GM19193 (cell line): ENCODE data around the gene MXI1.

Experiments
- POLR2A ChIP-seq: IDR thresholded peaks from 4 replicates; pipeline ENCODE4 v1.6.1; 2011; ENCODE audit not compliant: insufficient read depth, insufficient read length; ENCODE audit errors: extremely low read depth

The MXI1 gene

DNA sequence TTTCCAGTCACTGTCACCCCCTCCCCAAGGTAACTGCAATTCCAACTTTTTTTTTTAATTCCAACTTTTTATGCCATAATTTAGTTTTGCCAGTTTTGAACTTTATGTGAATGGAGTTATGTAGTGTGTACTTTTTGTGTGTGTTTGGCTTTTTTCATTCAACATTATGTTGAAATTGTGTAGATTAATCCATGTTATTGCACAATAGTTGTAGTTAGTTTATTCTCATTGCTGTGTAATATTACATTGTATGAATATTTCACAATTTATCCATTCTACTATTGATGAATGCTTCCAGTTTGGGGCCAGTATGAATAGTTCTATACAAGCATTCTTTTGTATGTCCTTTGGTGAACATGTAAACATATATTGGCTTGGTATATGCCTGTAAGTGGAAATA is 32.5 kb downstream of the MXI1 start:
- no peak for TF ChIP-seq POLR2A

DNA sequence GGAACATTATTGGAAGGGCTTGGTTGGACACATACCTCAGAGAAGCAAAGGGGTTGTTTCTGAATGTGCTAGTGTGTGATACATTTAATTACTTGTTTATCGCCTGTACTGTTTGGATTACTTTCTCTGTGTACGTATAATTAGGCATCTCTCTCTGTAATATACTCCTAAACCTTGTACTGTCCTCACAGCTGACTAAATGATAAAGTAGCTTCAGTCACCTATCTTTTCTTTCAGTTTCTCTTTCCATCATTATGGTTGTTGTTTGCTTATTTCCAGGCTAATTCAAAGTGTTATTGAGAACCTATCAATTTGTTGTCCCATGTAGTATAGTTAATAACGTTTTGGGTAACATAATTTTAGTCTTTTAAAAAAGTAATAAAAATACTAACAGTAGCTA is 34.0 kb downstream of the MXI1 start:
- TF ChIP-seq POLR2A, result no peak

DNA sequence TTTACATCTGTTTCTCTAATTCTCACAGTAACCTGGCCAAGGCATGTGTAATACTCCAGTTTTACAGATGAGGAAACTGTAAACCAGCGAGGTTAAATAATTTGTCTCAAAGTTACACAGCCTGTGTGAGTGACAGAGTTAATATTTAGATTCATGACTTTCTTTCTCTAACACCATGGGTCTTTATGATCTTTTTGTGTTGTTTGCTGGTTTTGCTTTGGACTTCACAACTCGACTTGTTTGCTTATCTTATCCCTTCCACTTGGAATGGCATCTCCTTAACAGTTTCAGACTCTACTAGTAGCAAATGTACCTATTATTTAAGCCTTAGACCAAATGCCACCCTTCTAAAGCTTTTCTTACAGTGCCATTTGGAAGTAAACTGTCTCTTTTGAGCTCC is 34.4 kb downstream of the MXI1 start:
- no peak for TF ChIP-seq POLR2A

DNA sequence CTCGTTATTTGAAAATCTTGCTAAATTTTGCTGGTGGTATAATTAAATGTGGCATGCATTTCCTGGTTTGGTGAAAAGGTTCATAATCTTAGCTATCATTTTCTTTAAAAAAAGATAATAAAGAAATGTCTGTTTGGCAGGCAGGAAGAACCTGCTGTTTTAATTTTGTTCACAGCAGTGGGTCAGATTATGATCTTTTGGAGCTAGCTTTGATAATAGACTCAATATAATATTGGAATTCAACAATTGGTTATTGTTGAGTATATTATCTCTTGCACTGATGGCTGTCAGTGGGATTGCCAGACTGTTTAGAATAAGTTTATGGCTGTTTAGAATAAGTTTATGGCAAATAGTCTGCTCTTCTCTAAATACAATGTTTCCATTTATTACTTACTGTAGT is 35.1 kb downstream of the MXI1 start:
- no peak for TF ChIP-seq POLR2A

DNA sequence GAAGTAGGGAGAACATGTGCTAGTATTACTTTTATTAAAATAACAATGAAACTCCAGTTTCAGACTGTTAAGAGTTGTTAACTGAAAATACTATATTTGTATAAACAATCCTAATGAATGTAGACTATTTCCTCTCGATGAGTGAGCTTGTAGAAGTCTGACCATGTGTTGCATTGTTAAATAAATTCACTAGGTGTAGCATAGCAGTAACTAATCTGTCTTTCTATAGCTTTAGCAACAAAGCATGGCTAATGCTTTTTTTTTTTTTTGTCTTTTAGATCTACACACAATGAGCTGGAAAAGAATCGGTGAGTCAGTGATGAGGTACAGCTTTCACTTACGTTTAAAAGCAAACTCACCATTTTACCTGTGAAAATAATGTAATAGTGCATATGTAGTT is 37.1 kb downstream of the MXI1 start:
- no peak for TF ChIP-seq POLR2A

DNA sequence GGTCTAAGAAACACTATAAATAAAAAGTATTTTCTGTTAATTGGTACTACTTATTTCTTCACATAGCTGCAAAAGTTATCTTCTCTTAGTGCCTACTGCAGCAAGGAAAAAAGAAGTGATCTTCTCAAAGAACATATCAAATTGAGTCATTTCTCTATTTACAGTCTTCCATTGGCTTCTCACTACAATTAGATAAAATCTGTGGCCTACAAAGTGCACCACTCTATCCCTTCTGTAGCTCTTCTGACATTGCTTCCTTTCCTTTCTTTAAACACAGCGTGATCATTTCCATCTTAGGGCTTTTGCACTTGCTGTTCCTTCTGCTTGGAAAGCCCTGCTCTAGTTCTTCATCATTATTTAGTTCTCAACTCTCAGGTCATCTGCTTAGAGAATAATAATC is 44.7 kb downstream of the MXI1 start:
- TF ChIP-seq POLR2A, result no peak

DNA sequence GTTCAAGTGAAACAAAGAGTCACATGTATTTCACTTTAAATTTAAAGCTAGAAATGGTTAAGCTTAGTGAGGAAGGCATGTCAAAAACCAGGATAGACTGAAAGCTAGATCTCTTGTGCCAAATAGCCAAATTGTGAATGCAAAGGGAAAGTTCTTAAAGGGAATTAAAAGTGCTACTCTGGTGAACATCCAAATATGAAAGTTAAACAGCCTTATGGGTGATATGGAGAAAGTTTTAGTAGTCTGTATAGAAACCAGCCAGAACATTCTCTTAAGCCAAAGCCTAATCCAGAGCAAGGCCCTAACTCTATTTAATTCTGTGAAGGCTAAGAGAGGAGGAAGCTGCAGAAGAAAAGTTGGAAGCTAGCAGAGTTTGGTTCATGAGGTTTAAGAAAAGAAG is 47.1 kb downstream of the MXI1 start:
- no peak for TF ChIP-seq POLR2A

DNA sequence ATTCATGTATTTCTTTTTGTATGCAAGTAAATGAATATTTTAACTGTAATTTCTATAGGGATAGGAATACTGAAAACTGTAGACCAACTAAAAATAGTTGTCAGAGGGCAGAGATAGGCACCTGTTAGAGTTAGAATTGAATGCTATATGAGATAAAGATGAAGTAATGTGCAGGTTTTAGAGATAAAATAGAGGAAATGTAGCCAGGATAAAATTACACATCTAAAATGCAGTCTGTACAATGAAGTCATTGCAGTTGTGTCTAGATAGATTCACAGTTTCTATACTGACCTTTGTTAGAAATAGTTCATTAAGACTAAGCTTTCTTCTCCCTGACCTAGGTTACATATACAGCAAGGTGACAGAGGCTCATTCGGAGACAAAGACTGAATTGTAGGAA is 51.1 kb downstream of the MXI1 start:
- no peak for TF ChIP-seq POLR2A

DNA sequence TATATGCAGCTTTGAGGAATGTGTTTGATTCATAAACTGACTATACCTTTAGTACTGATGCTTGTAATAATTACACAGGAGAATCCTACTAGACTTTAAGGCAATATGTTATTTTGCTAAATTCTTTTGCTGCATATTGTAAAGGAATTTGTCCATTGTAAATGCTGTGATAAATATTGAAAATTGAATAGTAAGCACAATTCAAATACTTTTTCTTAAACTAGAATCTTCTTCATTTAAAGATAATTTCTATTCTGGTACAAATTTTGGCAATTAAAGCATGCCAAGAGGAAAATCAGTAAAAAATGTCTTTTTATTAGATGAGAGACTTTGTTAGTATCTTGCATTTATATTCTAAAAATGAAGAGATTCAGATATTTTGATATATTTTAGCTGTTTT is 51.9 kb downstream of the MXI1 start:
- no peak for TF ChIP-seq POLR2A

DNA sequence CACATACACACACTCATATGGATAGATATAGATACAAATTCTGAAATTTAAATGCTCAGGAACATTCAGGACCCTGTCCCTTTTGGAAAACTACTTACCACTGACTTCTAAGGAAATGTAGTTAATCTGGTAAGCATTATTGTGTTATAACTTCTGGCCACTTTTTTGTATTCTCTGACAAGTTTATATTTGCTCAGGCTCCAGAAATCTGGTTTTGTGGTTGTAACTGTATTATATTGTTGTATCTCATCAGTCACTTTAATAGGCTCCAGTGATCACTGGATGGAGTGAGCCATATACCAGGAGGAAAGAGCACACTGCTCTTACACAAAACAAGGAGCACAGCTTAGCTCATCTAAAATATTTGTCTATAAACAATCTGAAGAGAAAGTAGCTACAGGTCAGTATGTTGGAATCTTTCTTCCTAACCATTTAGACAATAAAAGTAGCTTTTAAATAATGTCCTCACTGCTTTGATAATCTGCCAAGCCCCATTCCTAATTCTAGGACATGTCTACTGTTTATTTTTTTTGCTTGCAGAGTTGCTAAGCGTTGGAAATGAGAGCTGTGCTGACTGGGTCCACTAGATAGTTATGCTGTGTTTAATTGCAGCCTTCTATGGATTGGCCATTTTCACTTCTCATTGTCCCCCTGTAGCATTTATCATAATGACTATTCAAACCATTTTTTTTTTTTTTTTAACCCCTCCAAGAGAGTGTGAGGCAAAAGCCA is 53.5 kb downstream of the MXI1 start:
- no peak for TF ChIP-seq POLR2A

DNA sequence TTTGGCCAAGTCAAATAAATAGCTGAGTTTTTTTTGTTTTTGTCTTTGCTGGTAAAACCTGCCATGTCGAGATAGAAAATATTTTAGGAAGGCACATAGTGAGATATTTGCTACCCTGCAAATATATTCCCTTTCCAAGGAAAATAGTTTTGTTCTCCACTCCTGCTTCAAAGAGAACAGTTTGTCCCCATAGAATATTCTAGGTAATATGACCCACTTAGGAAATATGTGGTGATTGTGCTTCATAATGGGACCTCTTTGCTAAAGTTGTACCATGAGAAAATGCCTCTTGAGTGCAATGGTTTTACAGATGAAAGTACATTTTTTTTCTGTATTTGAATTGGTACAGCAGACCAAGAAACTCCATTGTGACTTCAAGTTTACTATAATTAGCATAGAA is 55.8 kb downstream of the MXI1 start:
- TF ChIP-seq POLR2A, result no peak

DNA sequence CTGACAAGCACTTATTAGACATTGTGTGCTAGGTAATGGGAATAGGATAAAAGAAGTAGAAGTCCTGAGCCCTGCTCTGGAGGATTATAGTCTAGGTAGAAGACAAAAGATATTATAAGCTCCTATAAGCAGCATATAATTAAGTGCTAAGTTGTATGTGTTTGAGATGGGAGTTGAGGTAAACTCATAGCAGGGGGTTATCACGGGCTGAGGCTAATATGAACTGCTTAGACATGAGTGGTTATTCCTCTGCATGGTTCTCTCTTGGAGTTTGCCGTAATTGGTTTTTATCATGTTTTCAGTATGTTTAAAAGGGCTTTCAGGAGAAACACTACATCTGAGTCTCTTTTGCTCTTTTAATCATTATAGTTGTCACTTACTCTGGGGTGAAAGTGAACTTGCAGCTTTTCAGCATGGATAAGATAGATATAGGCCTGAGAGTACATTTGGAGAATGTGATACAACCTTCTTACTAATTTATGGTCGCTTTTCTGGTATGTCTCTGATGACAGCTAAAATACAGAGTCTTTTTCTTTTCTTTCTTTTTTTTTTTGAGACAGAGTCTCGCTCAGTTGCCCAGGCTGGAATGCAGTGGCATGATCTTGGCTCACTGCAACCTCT is 58.3 kb downstream of the MXI1 start:
- no peak for TF ChIP-seq POLR2A

DNA sequence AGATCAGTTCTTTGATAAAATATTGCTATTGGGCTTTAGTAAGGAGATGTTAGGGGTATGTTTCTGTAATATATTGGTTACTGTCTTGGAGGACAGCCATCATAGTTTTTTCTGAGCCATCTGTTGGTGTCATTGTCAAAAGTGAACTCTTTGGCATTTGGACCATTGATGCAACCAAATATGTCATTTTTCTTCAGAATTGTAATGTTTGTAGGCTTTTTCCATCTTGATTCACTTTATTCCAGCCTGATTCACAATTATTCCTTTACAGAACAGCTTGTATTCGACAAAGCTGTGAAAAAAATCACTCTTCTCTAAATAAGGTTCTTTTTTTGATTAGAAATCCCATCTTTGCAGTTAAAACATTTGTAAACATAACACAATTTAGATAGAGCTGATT is 59.9 kb downstream of the MXI1 start:
- TF ChIP-seq POLR2A, result no peak

DNA sequence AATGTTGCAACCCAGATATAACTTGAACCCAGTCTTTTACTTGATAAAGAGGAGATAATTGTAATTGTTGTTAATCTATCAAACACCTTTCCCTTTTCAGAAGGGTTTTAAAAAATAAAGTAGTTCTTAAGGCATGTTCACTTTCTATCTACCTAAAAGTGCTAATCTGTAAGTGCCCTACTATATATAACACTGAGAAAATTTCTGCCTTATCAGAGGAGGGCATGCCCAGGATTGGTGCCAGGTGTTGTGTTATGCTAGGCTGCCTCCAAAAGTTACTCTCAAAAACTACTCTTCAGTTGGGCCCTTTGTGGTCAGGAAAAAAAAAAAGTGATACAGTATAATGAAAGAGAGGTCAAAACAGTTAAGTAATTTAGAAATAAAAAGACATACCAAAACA is 61.0 kb downstream of the MXI1 start:
- TF ChIP-seq POLR2A, result no peak

DNA sequence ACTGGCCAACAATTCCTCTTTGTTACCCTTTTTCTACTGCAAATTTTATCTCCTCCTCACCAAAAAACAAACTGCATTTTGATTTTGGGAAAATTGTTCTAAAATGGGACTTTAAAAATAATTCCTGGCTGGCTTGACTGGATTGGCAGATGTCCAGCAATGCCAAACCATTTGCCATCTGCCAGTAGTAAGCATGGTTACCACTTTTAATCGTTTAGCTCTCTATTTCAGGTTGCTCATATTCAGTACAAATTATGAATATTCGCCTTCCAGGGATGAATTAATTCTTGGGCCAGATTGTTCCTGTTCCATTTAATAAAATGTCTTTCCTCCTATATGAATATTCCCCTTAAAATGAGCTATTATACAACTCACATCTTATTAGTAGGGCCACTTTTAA is 61.6 kb downstream of the MXI1 start:
- no peak for TF ChIP-seq POLR2A
